GM12878 (cell line): ENCODE data around the gene RGS16. TPM values are rescaled to one million over a fixed set of nuclear protein-coding genes. Genes with fewer than 3 reads are reported as not detected.

ENCODE experiments used
- ATAC-seq: fragments of 200-7000 bp; cut with Tn5 transposase; 3 replicates; pipeline ENCODE4 v1.9.1; 2020; ENCODE audit warnings: mild to moderate bottlenecking, moderate library complexity
- BruUV-seq: library from RNA; stranded (reverse); fragments of 400-500 nt; replicated peaks from 2 replicates; lab custom pipeline; 2021; lab: Mats Ljungman, UMichigan
- CTCF ChIA-PET: fragments of 300-600 bp; sonication (Branson Sonifier 250); formaldehyde crosslinking; extraction: SDS; loops from one replicate; lab custom pipeline; 2021; ENCODE audit warnings: inconsistent platforms; lab: Yijun Ruan, JAX
- POLR2A ChIA-PET: fragments of 350-600 bp; formaldehyde crosslinking; extraction: SDS; loops from one replicate; lab custom pipeline; 2021; ENCODE audit warnings: inconsistent platforms; lab: Charles Lee
- RAD21 ChIA-PET: fragments of 300-600 bp; sonication (Branson Sonifier 250); formaldehyde crosslinking; loops from one replicate; lab custom pipeline; 2023; ENCODE audit warnings: antibody characterized with exemption; ENCODE audit not compliant: unreplicated experiment; lab: Charles Lee
- SMC1A ChIA-PET: fragments of 300-600 bp; sonication (Branson Sonifier 250); formaldehyde crosslinking; loops from one replicate; lab custom pipeline; 2023; ENCODE audit not compliant: unreplicated experiment, uncharacterized antibody; lab: Charles Lee
- DNase-seq: peaks from one replicate; pipeline ENCODE4 v3.0.0-alpha.2; 2011; ENCODE audit warnings: low read depth, low spot score
- FAIRE-seq: peaks from 3 replicates; lab custom pipeline; 2011; peaks lifted over from hg19 to GRCh38; lab: Jason Lieb, UNC
- H2AFZ ChIP-seq: 2 replicates; pipeline ENCODE4 v1.6.0; 2011; ENCODE audit warnings: low read depth, low read length, control low read depth; ENCODE audit not compliant: control insufficient read depth
- H3K27ac ChIP-seq: 2 replicates; pipeline ENCODE4 v1.5.1; 2011; ENCODE audit warnings: control low read depth; ENCODE audit not compliant: control insufficient read depth, insufficient read depth
- H3K27me3 ChIP-seq, 2 experiments: replicated peaks in 1 of 2; 2 replicates each; pipeline versions ENCODE4 v1.6.0 to v1.6.1; 2011; ENCODE audit warnings: low read length in 1 of 2; ENCODE audit not compliant: control insufficient read depth in 2 of 2, insufficient read depth in 2 of 2
- H3K36me3 ChIP-seq, 2 experiments: 2 replicates each; pipeline ENCODE4 v1.5.1; 2011; ENCODE audit warnings: low read length in 1 of 2; ENCODE audit not compliant: control insufficient read depth in 2 of 2, insufficient read depth in 2 of 2
- H3K4me1 ChIP-seq: 2 replicates; pipeline ENCODE4 v1.6.1; 2011; ENCODE audit warnings: mild to moderate bottlenecking, low read length, moderate library complexity, mixed read lengths; ENCODE audit not compliant: control insufficient read depth, insufficient read depth
- H3K4me2 ChIP-seq: 2 replicates; pipeline ENCODE4 v1.6.0; 2011; ENCODE audit warnings: control low read depth; ENCODE audit not compliant: control insufficient read depth, insufficient read depth
- H3K4me3 ChIP-seq: fragments of 200-600 bp; sonication (generic); 2 replicates; pipeline ENCODE4 v1.5.1; 2016
- H3K79me2 ChIP-seq: 2 replicates; pipeline ENCODE4 v1.6.0; 2011; ENCODE audit warnings: low read length; ENCODE audit not compliant: control insufficient read depth, insufficient read depth
- H3K9ac ChIP-seq: 2 replicates; pipeline ENCODE4 v1.8.0; 2011; ENCODE audit warnings: low read length, control low read depth, mixed read lengths; ENCODE audit not compliant: control insufficient read depth, insufficient read depth
- H3K9me3 ChIP-seq: replicated peaks from 3 replicates; pipeline ENCODE4 v1.5.1; 2011; ENCODE audit warnings: mild to moderate bottlenecking, low read length; ENCODE audit not compliant: control insufficient read depth, insufficient read depth
- H4K20me1 ChIP-seq: 2 replicates; pipeline ENCODE4 v1.6.0; 2011; ENCODE audit not compliant: control insufficient read depth, insufficient read depth
- ASH2L ChIP-seq: fragments of 300-600, 200-600 bp; sonication (generic); IDR thresholded peaks from 2 replicates; pipeline ENCODE4 v1.6.1; 2017; ENCODE audit warnings: low read depth, mild to moderate bottlenecking, borderline replicate concordance
- CEBPB ChIP-seq, 2 experiments: fragments of 150-350 bp in 1 of 2; IDR thresholded peaks; 2 replicates each; pipeline ENCODE4 v1.6.1; 2012 to 2014; ENCODE audit warnings: low read depth in 2 of 2, low read length in 2 of 2, borderline replicate concordance in 1 of 2, inconsistent platforms in 1 of 2
- HCFC1 ChIP-seq: fragments of 150-350 bp; IDR thresholded peaks from 2 replicates; pipeline ENCODE4 v1.6.1; 2014; ENCODE audit warnings: low read length
- HDAC2 ChIP-seq: fragments of 200-600 bp; sonication (generic); IDR thresholded peaks from 2 replicates; pipeline ENCODE4 v1.6.1; 2017
- IRF5 ChIP-seq: fragments of 450-650 bp; IDR thresholded peaks from 2 replicates; pipeline ENCODE4 v1.6.1; 2017; ENCODE audit warnings: borderline replicate concordance
- JUND ChIP-seq: IDR thresholded peaks from 2 replicates; pipeline ENCODE4 v1.6.1; 2012; ENCODE audit warnings: low read depth, mild to moderate bottlenecking, low read length, improper control_type of control experiment, moderate library complexity
- MAX ChIP-seq: IDR thresholded peaks from 2 replicates; pipeline ENCODE4 v1.6.1; 2012; ENCODE audit warnings: low read depth, low read length, improper control_type of control experiment
- MEF2A ChIP-seq: IDR thresholded peaks from 2 replicates; pipeline ENCODE4 v1.6.1; 2011; ENCODE audit warnings: low read depth, mild to moderate bottlenecking, low read length, moderate library complexity; ENCODE audit not compliant: insufficient read depth
- NR2C2 ChIP-seq: IDR thresholded peaks from 2 replicates; pipeline ENCODE4 v1.6.1; 2011; ENCODE audit warnings: borderline replicate concordance, low read depth; ENCODE audit not compliant: control insufficient read depth, insufficient read length
- NRF1 ChIP-seq: conservative IDR thresholded peaks from 2 replicates; pipeline ENCODE4 v1.6.1; 2011; ENCODE audit warnings: mild to moderate bottlenecking, low read depth, low read length, improper control_type of control experiment
- RELB ChIP-seq: fragments of 450-650 bp; IDR thresholded peaks from 2 replicates; pipeline ENCODE4 v1.6.1; 2017; ENCODE audit warnings: low read depth, mild to moderate bottlenecking, moderate library complexity
- RFX5 ChIP-seq: IDR thresholded peaks from 2 replicates; pipeline ENCODE4 v1.6.1; 2011; ENCODE audit warnings: low read depth, low read length, improper control_type of control experiment
- USF2 ChIP-seq: IDR thresholded peaks from 2 replicates; pipeline ENCODE4 v1.6.1; 2011; ENCODE audit warnings: low read depth, low read length, improper control_type of control experiment, borderline replicate concordance
- ZNF274 ChIP-seq: IDR thresholded peaks from one replicate; pipeline ENCODE4 v1.8.0; 2011; ENCODE audit not compliant: insufficient read length, insufficient read depth
- WGBS: methylation state at CpG from one replicate; pipeline ENCODE4 v1.1.6; 2016; ENCODE audit warnings: low lambda C conversion rate; ENCODE audit not compliant: insufficient replicate concordance, insufficient coverage; ENCODE audit errors: missing lambda C conversion rate; 5-methylcytosine and 5-hydroxymethylcytosine counted together
- in situ Hi-C: fragments of 300-500 bp; cut with MboI; formaldehyde crosslinking; loops from 9 replicates; pipeline ENCODE4 v1.14.3; 2018; ENCODE audit warnings: mixed read lengths
- intact Hi-C: fragments of 100-400 bp; cut with micrococcal nuclease; formaldehyde crosslinking; loops from one replicate; pipeline ENCODE4 v1.14.2; 2022; ENCODE audit not compliant: unreplicated experiment
- polyA plus RNA-seq, 11 experiments: library from polyadenylated mRNA; depleted of rRNA in 4 of 11; unstranded in 6 of 11; stranded (reverse) in 5 of 11; fragments of >200 nt; fragmentation: Nextera tagmentation in 4 of 11; fragmentation: Illumina TruSeq in 1 of 11; extraction: Ambion mirVana in 4 of 11; extraction: Trizol in 1 of 11; gene quantifications; 1 replicate in 1 of 11; 2 replicates in 10 of 11; pipeline versions ENCODE4 v1.2.1 to v1.2.3, GENCODE V29; 2011 to 2016; ENCODE audit warnings: inconsistent platforms in 2 of 11, missing spikeins in 2 of 11, low read depth in 1 of 11
- total RNA-seq, 4 experiments: library from RNA; depleted of rRNA in 3 of 4; stranded (reverse); fragments of >200 nt in 3 of 4; fragmentation: Illumina TruSeq in 1 of 4; extraction: Trizol in 1 of 4; gene quantifications; 2 replicates each; pipeline versions ENCODE4 v1.2.1 to v1.2.3, GENCODE V29; 2013 to 2021

RGS16 gene
- total and polyA plus RNA-seq, 10 of the 15 experiments (the other 5 are each of a cell fraction or from before 2014, with no cell fraction given) = 16.4 to 58.2 (median 44.6) TPM

GRCh38 chr1:182587666-182588499, 16.3 kb downstream of the RGS16 start:
- ATAC-seq (peak; percentile 37), DNase-seq (no peak), FAIRE-seq (peak; percentile 76)
- Histone ChIP-seq H3K79me2 (no peaks in the 10 kb centered on the region), H3K27ac (no peak overlapping the region; the same call in 1 of the 2 replicates), H3K36me3 (no peaks in the 10 kb centered on the region; a peak in 1 of 4 replicates), H2AFZ (peak overlapping the region; percentile 38), H3K9me3 (no peaks in the 10 kb centered on the region), H3K4me1 (peaks cover 5% of the 10 kb centered on the region; the same call in 1 of the 2 replicates), H3K27me3 (no peaks in the 10 kb centered on the region), H3K4me2 (peak overlapping the region; percentile 64), H3K9ac (peak overlapping the region; percentile 65), H3K4me3 (peak overlapping the region; percentile 87), H4K20me1 (no peaks in the 10 kb centered on the region)
- CTCF ChIA-PET = interaction anchor here (0.8 to 37.4 kb wide), 14 partner anchors 9 to 507 kb away, joined by 3 to 1888 read pairs (median 4); partner anchors contain the start of gene NPL
- BruUV-seq = no TSS peak
- TF ChIP-seq MAX = no peak
- no peak for TF ChIP-seq IRF5
- TF ChIP-seq CEBPB (IDR thresholded peaks at IDR 0.05; ENCODE audit: borderline replicate concordance in 1 of 2, low read depth in 2 of 2, low read length in 2 of 2) = no peak
- no peak for TF ChIP-seq JUND
- TF ChIP-seq NR2C2 = no peak
- no peak for TF ChIP-seq NRF1
- no peak for TF ChIP-seq MEF2A
- TF ChIP-seq ASH2L = no peak
- TF ChIP-seq HCFC1 = no peak
- TF ChIP-seq HDAC2 = no peak
- no peak for TF ChIP-seq USF2
- TF ChIP-seq RELB = no peak
- TF ChIP-seq ZNF274 = no peak
- TF ChIP-seq RFX5 = no peak
- POLR2A ChIA-PET = interaction anchor here (0.7 to 1.7 kb wide), 8 partner anchors 17 to 202 kb away, joined by 3 to 5 read pairs (median 4); no protein-coding TSS in a partner anchor
- SMC1A ChIA-PET = interaction anchor here (0.7 to 28.0 kb wide), 13 partner anchors 8 to 444 kb away, joined by 3 to 1145 read pairs (median 3); partner anchors contain the start of gene NPL
- 37% methylated on average over 4 of the region's 4 CpGs for WGBS
- RAD21 ChIA-PET = interaction anchor here (0.6 to 23.0 kb wide), 16 partner anchors 8 to 205 kb away, joined by 3 to 946 read pairs (median 4); partner anchors contain the start of gene RGS16
- in situ Hi-C loops = no loop called here
- intact Hi-C loops = no loop called here
